ENCODE data around the gene CNBD2.

Gene CNBD2

GRCh38 chr20:35984382-35984781, 16.0 kb downstream of the CNBD2 start:
- Histone ChIP-seq H3K27me3 (replicated peaks in 2 of 5; ENCODE audit: control insufficient read depth in 4 of 5, insufficient read depth in 5 of 5, low read length in 4 of 5) (peaks cover 0 to 3% (median 0%) of the 10 kb centered on the region in 5 experiments), H3K9me3 (ENCODE audit: control extremely low read depth in 1 of 5, control insufficient read depth in 4 of 5, insufficient read depth in 2 of 5, low read depth in 1 of 5, low read length in 4 of 5) (no peaks in the 10 kb centered on the region), H3K4me1 (ENCODE audit: control extremely low read depth in 1 of 4, control insufficient read depth in 4 of 4, insufficient read depth in 4 of 4, low read length in 3 of 4) (no peaks in the 10 kb centered on the region), H3K36me3 (ENCODE audit: control insufficient read depth in 4 of 4, insufficient read depth in 4 of 4, low read length in 3 of 4) (no peaks in the 10 kb centered on the region), H3K4me3 (ENCODE audit: control insufficient read depth in 1 of 7, extremely low read depth in 1 of 7, insufficient read depth in 4 of 7, low read depth in 2 of 7, low read length in 6 of 7) (no peak overlapping the region), H3K27ac (ENCODE audit: insufficient read depth in 1 of 2, low read depth in 1 of 2, low read length in 2 of 2, poor library complexity in 1 of 2, severe bottlenecking in 2 of 2) (no peak overlapping the region)
- DNase-seq = no peak
- CTCF ChIA-PET = interaction anchor here (0.9 to 2.0 kb wide), 7 partner anchors 9 to 154 kb away, joined by 3 to 6 read pairs (median 5); partner anchors contain the start of gene SCAND1
- WGBS (ENCODE audit: insufficient coverage) = 92% methylated on average over 5 of the region's 6 CpGs
- POLR2A ChIA-PET = interaction anchor here (0.6 kb wide), 1 partner anchor 101 kb away, joined by 3 read pairs; no protein-coding TSS in a partner anchor

- no peak overlapping the region for H3K4me3 ChIP-seq (ENCODE audit: control insufficient read depth in 1 of 7, extremely low read depth in 1 of 7, insufficient read depth in 4 of 7, low read depth in 2 of 7, low read length in 6 of 7)
- POLR2A ChIA-PET = no interaction called here
- H3K9me3 ChIP-seq (ENCODE audit: control extremely low read depth in 1 of 5, control insufficient read depth in 4 of 5, insufficient read depth in 2 of 5, low read depth in 1 of 5, low read length in 4 of 5) = no peaks in the 10 kb centered on the region
- H3K27ac ChIP-seq (ENCODE audit: insufficient read depth in 1 of 2, low read depth in 1 of 2, low read length in 2 of 2, poor library complexity in 1 of 2, severe bottlenecking in 2 of 2) = no peak overlapping the region
- H3K27me3 ChIP-seq (replicated peaks in 2 of 5; ENCODE audit: control insufficient read depth in 4 of 5, insufficient read depth in 5 of 5, low read length in 4 of 5) = peaks cover 0 to 3% (median 0%) of the 10 kb centered on the region in 5 experiments
- no CpG with 5 or more reads among the region's 2 CpGs for WGBS (ENCODE audit: insufficient coverage)
- CTCF ChIA-PET = interaction anchor here (1.0 to 1.5 kb wide), 2 partner anchors 11 to 31 kb away, joined by 3 to 6 read pairs; partner anchors contain the start of gene SCAND1
- DNase-seq = no peak
- no peaks in the 10 kb centered on the region for H3K36me3 ChIP-seq (ENCODE audit: control insufficient read depth in 4 of 4, insufficient read depth in 4 of 4, low read length in 3 of 4)
- no peaks in the 10 kb centered on the region for H3K4me1 ChIP-seq (ENCODE audit: control extremely low read depth in 1 of 4, control insufficient read depth in 4 of 4, insufficient read depth in 4 of 4, low read length in 3 of 4)
Measured at GRCh38 chr20:35985806-35986205, 17.4 kb downstream of the CNBD2 start.

GRCh38 chr20:35988910-35989463, 20.6 kb downstream of the CNBD2 start:
- POLR2A ChIA-PET = no interaction called here
- DNase-seq = no peak
- H3K9me3 ChIP-seq (ENCODE audit: control extremely low read depth in 1 of 5, control insufficient read depth in 4 of 5, insufficient read depth in 2 of 5, low read depth in 1 of 5, low read length in 4 of 5) = no peaks in the 10 kb centered on the region
- 95% methylated on average over 2 of the region's 2 CpGs for WGBS (ENCODE audit: insufficient coverage)
- no peak overlapping the region for H3K27ac ChIP-seq (ENCODE audit: insufficient read depth in 1 of 2, low read depth in 1 of 2, low read length in 2 of 2, poor library complexity in 1 of 2, severe bottlenecking in 2 of 2)
- H3K27me3 ChIP-seq (replicated peaks in 2 of 5; ENCODE audit: control insufficient read depth in 4 of 5, insufficient read depth in 5 of 5, low read length in 4 of 5) = peaks cover 0 to 3% (median 0%) of the 10 kb centered on the region in 5 experiments
- H3K36me3 ChIP-seq (ENCODE audit: control insufficient read depth in 4 of 4, insufficient read depth in 4 of 4, low read length in 3 of 4) = no peaks in the 10 kb centered on the region
- peaks cover 0 to 1% (median 0%) of the 10 kb centered on the region in 4 experiments for H3K4me1 ChIP-seq (ENCODE audit: control extremely low read depth in 1 of 4, control insufficient read depth in 4 of 4, insufficient read depth in 4 of 4, low read length in 3 of 4)
- CTCF ChIA-PET = interaction anchor here (2.5 to 12.8 kb wide), 3 partner anchors 12 to 150 kb away, joined by 6 to 292 read pairs (median 22); partner anchors contain the start of gene SCAND1
- no peak overlapping the region for H3K4me3 ChIP-seq (ENCODE audit: control insufficient read depth in 1 of 7, extremely low read depth in 1 of 7, insufficient read depth in 4 of 7, low read depth in 2 of 7, low read length in 6 of 7)

- peaks cover 0 to 3% (median 0%) of the 10 kb centered on the region in 5 experiments for H3K27me3 ChIP-seq (replicated peaks in 2 of 5; ENCODE audit: control insufficient read depth in 4 of 5, insufficient read depth in 5 of 5, low read length in 4 of 5)
- WGBS (ENCODE audit: insufficient coverage) = 100% methylated on average over 1 of the region's 3 CpGs
- DNase-seq = peak; percentile 37 to 68 (median 65)
- POLR2A ChIA-PET = interaction anchor here (0.6 to 1.0 kb wide), 4 partner anchors 101 to 151 kb away, joined by 3 to 4 read pairs (median 3); no protein-coding TSS in a partner anchor
- no peaks in the 10 kb centered on the region for H3K36me3 ChIP-seq (ENCODE audit: control insufficient read depth in 4 of 4, insufficient read depth in 4 of 4, low read length in 3 of 4)
- CTCF ChIA-PET = interaction anchor here (0.9 to 12.8 kb wide), 18 partner anchors 11 to 157 kb away, joined by 3 to 292 read pairs (median 7); partner anchors contain the start of gene SCAND1
- H3K4me3 ChIP-seq (ENCODE audit: control insufficient read depth in 1 of 7, extremely low read depth in 1 of 7, insufficient read depth in 4 of 7, low read depth in 2 of 7, low read length in 6 of 7) = no peak overlapping the region
- H3K27ac ChIP-seq (ENCODE audit: insufficient read depth in 1 of 2, low read depth in 1 of 2, low read length in 2 of 2, poor library complexity in 1 of 2, severe bottlenecking in 2 of 2) = no peak overlapping the region
- no peaks in the 10 kb centered on the region for H3K9me3 ChIP-seq (ENCODE audit: control extremely low read depth in 1 of 5, control insufficient read depth in 4 of 5, insufficient read depth in 2 of 5, low read depth in 1 of 5, low read length in 4 of 5)
- peaks cover 0 to 3% (median 0%) of the 10 kb centered on the region in 4 experiments for H3K4me1 ChIP-seq (ENCODE audit: control extremely low read depth in 1 of 4, control insufficient read depth in 4 of 4, insufficient read depth in 4 of 4, low read length in 3 of 4)
Measured at GRCh38 chr20:35991142-35991771, 22.9 kb downstream of the CNBD2 start.

- ChIA-PET POLR2A (no interaction called here), CTCF (interaction anchor here (0.7 to 12.8 kb wide), 27 partner anchors 8 to 211 kb away, joined by 3 to 292 read pairs (median 5); partner anchors contain the start of gene SCAND1)
- peaks cover 0 to 3% (median 0%) of the 10 kb centered on the region in 5 experiments for H3K27me3 ChIP-seq (replicated peaks in 2 of 5; ENCODE audit: control insufficient read depth in 4 of 5, insufficient read depth in 5 of 5, low read length in 4 of 5)
- H3K36me3 ChIP-seq (ENCODE audit: control insufficient read depth in 4 of 4, insufficient read depth in 4 of 4, low read length in 3 of 4) = no peaks in the 10 kb centered on the region
- peak overlapping the region in 2 of 7 experiments; percentile 19 to 50 for H3K4me3 ChIP-seq (ENCODE audit: control insufficient read depth in 1 of 7, extremely low read depth in 1 of 7, insufficient read depth in 4 of 7, low read depth in 2 of 7, low read length in 6 of 7)
- peak; percentile 69 to 76 (median 70) for DNase-seq
- WGBS (ENCODE audit: insufficient coverage) = 0% methylated on average over 1 of the region's 6 CpGs
- peaks cover 0 to 6% (median 2%) of the 10 kb centered on the region in 4 experiments for H3K4me1 ChIP-seq (ENCODE audit: control extremely low read depth in 1 of 4, control insufficient read depth in 4 of 4, insufficient read depth in 4 of 4, low read length in 3 of 4)
- H3K9me3 ChIP-seq (ENCODE audit: control extremely low read depth in 1 of 5, control insufficient read depth in 4 of 5, insufficient read depth in 2 of 5, low read depth in 1 of 5, low read length in 4 of 5) = no peaks in the 10 kb centered on the region
- no peak overlapping the region for H3K27ac ChIP-seq (ENCODE audit: insufficient read depth in 1 of 2, low read depth in 1 of 2, low read length in 2 of 2, poor library complexity in 1 of 2, severe bottlenecking in 2 of 2)
Measured at GRCh38 chr20:35992713-35993335, 24.4 kb downstream of the CNBD2 start.

- peak; percentile 81 to 86 (median 85) for DNase-seq
- Histone ChIP-seq H3K36me3 (ENCODE audit: control insufficient read depth in 4 of 4, insufficient read depth in 4 of 4, low read length in 3 of 4) (no peaks in the 10 kb centered on the region), H3K4me1 (ENCODE audit: control extremely low read depth in 1 of 4, control insufficient read depth in 4 of 4, insufficient read depth in 4 of 4, low read length in 3 of 4) (peaks cover 0 to 6% (median 2%) of the 10 kb centered on the region in 4 experiments), H3K27me3 (replicated peaks in 2 of 5; ENCODE audit: control insufficient read depth in 4 of 5, insufficient read depth in 5 of 5, low read length in 4 of 5) (no peaks in the 10 kb centered on the region), H3K9me3 (ENCODE audit: control extremely low read depth in 1 of 5, control insufficient read depth in 4 of 5, insufficient read depth in 2 of 5, low read depth in 1 of 5, low read length in 4 of 5) (peaks cover 0 to 4% (median 0%) of the 10 kb centered on the region in 5 experiments), H3K27ac (ENCODE audit: insufficient read depth in 1 of 2, low read depth in 1 of 2, low read length in 2 of 2, poor library complexity in 1 of 2, severe bottlenecking in 2 of 2) (no peak overlapping the region), H3K4me3 (ENCODE audit: control insufficient read depth in 1 of 7, extremely low read depth in 1 of 7, insufficient read depth in 4 of 7, low read depth in 2 of 7, low read length in 6 of 7) (no peak overlapping the region)
- CTCF ChIA-PET = interaction anchor here (0.6 to 12.8 kb wide), 19 partner anchors 8 to 433 kb away, joined by 3 to 292 read pairs (median 3); partner anchors contain the start of gene SCAND1
- POLR2A ChIA-PET = no interaction called here
- 3% methylated on average over 5 of the region's 6 CpGs for WGBS (ENCODE audit: insufficient coverage)
Measured at GRCh38 chr20:35994994-35995453, 26.6 kb downstream of the CNBD2 start.
